IPS-20b (cell line): ENCODE results near the gene MYH7B.

Experiments
- H3K27ac ChIP-seq: one replicate; pipeline ENCODE4 v1.5.1; 2013; ENCODE audit warnings: low read length
- H3K27me3 ChIP-seq: 2 replicates; pipeline ENCODE4 v1.6.1; 2013; ENCODE audit warnings: mild to moderate bottlenecking, low read length, inconsistent platforms; ENCODE audit not compliant: insufficient read depth
- H3K36me3 ChIP-seq: 2 replicates; pipeline ENCODE4 v1.6.1; 2013; ENCODE audit warnings: low read depth, mild to moderate bottlenecking, inconsistent platforms, low read length, moderate library complexity; ENCODE audit not compliant: insufficient read depth
- H3K4me1 ChIP-seq: 2 replicates; pipeline ENCODE4 v1.6.1; 2013; ENCODE audit warnings: mild to moderate bottlenecking, control low read depth, inconsistent platforms, low read length, moderate library complexity; ENCODE audit not compliant: insufficient read depth
- H3K4me3 ChIP-seq: 2 replicates; pipeline ENCODE4 v1.5.1; 2013; ENCODE audit warnings: mild to moderate bottlenecking, low read length, inconsistent platforms
- H3K9ac ChIP-seq: 2 replicates; pipeline ENCODE4 v1.6.1; 2013; ENCODE audit warnings: low read depth, mild to moderate bottlenecking, inconsistent platforms, low read length, moderate library complexity
- H3K9me3 ChIP-seq: 2 replicates; pipeline ENCODE4 v1.6.1; 2013; ENCODE audit warnings: mild to moderate bottlenecking, low read depth, low read length, inconsistent platforms; ENCODE audit not compliant: insufficient read depth

MYH7B gene

GRCh38 chr20:34925981-34926380, 29.7 kb upstream of the MYH7B start:
- Histone ChIP-seq H3K27me3 (no peaks in the 10 kb centered on the region), H3K36me3 (peaks cover 53% of the 10 kb centered on the region)

GRCh38 chr20:34926581-34926980, 29.1 kb upstream of the MYH7B start:
- Histone ChIP-seq H3K9ac (no peak overlapping the region), H3K9me3 (no peaks in the 10 kb centered on the region; the same call in 1 of the 2 replicates), H3K4me1 (no peaks in the 10 kb centered on the region), H3K27ac (no peak overlapping the region), H3K27me3 (no peaks in the 10 kb centered on the region), H3K4me3 (no peak overlapping the region), H3K36me3 (peaks cover 59% of the 10 kb centered on the region)

More at GRCh38 chr20:34925981-34926380, 29.7 kb upstream of the MYH7B start:
- Histone ChIP-seq H3K9ac (no peak overlapping the region), H3K4me1 (no peaks in the 10 kb centered on the region), H3K9me3 (no peaks in the 10 kb centered on the region; the same call in 1 of the 2 replicates), H3K4me3 (no peak overlapping the region), H3K27ac (no peak overlapping the region)

GRCh38 chr20:34927736-34928135, 27.9 kb upstream of the MYH7B start:
- Histone ChIP-seq H3K9me3 (no peaks in the 10 kb centered on the region; the same call in 1 of the 2 replicates), H3K9ac (no peak overlapping the region), H3K27ac (no peak overlapping the region), H3K27me3 (no peaks in the 10 kb centered on the region), H3K36me3 (peaks cover 67% of the 10 kb centered on the region), H3K4me1 (no peaks in the 10 kb centered on the region), H3K4me3 (no peak overlapping the region)

GRCh38 chr20:34928411-34928810, 27.3 kb upstream of the MYH7B start:
- Histone ChIP-seq H3K9me3 (no peaks in the 10 kb centered on the region; the same call in 1 of the 2 replicates), H3K27me3 (no peaks in the 10 kb centered on the region), H3K4me3 (no peak overlapping the region), H3K9ac (no peak overlapping the region), H3K27ac (no peak overlapping the region), H3K4me1 (no peaks in the 10 kb centered on the region), H3K36me3 (peaks cover 68% of the 10 kb centered on the region)

GRCh38 chr20:34931771-34932170, 23.9 kb upstream of the MYH7B start:
- no peak overlapping the region for H3K27ac ChIP-seq
- no peaks in the 10 kb centered on the region for H3K27me3 ChIP-seq
- no peak overlapping the region for H3K4me3 ChIP-seq
- no peaks in the 10 kb centered on the region for H3K9me3 ChIP-seq
- peaks cover 81% of the 10 kb centered on the region for H3K36me3 ChIP-seq
- H3K9ac ChIP-seq: no peak overlapping the region
- no peaks in the 10 kb centered on the region for H3K4me1 ChIP-seq

- Histone ChIP-seq H3K27me3 (no peaks in the 10 kb centered on the region), H3K4me3 (no peak overlapping the region), H3K36me3 (peaks cover 71% of the 10 kb centered on the region), H3K9ac (no peak overlapping the region), H3K27ac (no peak overlapping the region), H3K4me1 (no peaks in the 10 kb centered on the region), H3K9me3 (no peaks in the 10 kb centered on the region)
These were observed 17.1 kb upstream of the MYH7B start for GRCh38 chr20:34938466-34939163.

- H3K9me3 ChIP-seq: no peaks in the 10 kb centered on the region
- H3K4me1 ChIP-seq: no peaks in the 10 kb centered on the region
- H3K27ac ChIP-seq: no peak overlapping the region
- peaks cover 64% of the 10 kb centered on the region for H3K36me3 ChIP-seq
- no peak overlapping the region for H3K9ac ChIP-seq
- no peak overlapping the region for H3K4me3 ChIP-seq
- H3K27me3 ChIP-seq: no peaks in the 10 kb centered on the region
These were observed 15.6 kb upstream of the MYH7B start for GRCh38 chr20:34940081-34940481.

- H3K27ac ChIP-seq: no peak overlapping the region
- no peak overlapping the region for H3K9ac ChIP-seq
- H3K4me1 ChIP-seq: no peaks in the 10 kb centered on the region
- H3K4me3 ChIP-seq: no peak overlapping the region
- H3K36me3 ChIP-seq: peaks cover 64% of the 10 kb centered on the region
- H3K9me3 ChIP-seq: no peaks in the 10 kb centered on the region
- no peaks in the 10 kb centered on the region for H3K27me3 ChIP-seq
These were observed 14.4 kb upstream of the MYH7B start for GRCh38 chr20:34941226-34941625.

GRCh38 chr20:34942301-34942700, 13.4 kb upstream of the MYH7B start:
- Histone ChIP-seq H3K4me3 (no peak overlapping the region), H3K27me3 (no peaks in the 10 kb centered on the region), H3K4me1 (no peaks in the 10 kb centered on the region), H3K27ac (no peak overlapping the region), H3K9me3 (no peaks in the 10 kb centered on the region), H3K9ac (no peak overlapping the region), H3K36me3 (peaks cover 59% of the 10 kb centered on the region)

- Histone ChIP-seq H3K4me3 (no peak overlapping the region), H3K36me3 (peaks cover 48% of the 10 kb centered on the region), H3K9me3 (no peaks in the 10 kb centered on the region), H3K9ac (no peak overlapping the region), H3K4me1 (no peaks in the 10 kb centered on the region), H3K27ac (no peak overlapping the region), H3K27me3 (no peaks in the 10 kb centered on the region)
These were observed 11.7 kb upstream of the MYH7B start for GRCh38 chr20:34943808-34944567.

- Histone ChIP-seq H3K9ac (no peak overlapping the region), H3K4me3 (no peak overlapping the region), H3K36me3 (peaks cover 54% of the 10 kb centered on the region), H3K9me3 (no peaks in the 10 kb centered on the region), H3K4me1 (no peaks in the 10 kb centered on the region), H3K27me3 (no peaks in the 10 kb centered on the region), H3K27ac (no peak overlapping the region)
These were observed 10.2 kb upstream of the MYH7B start for GRCh38 chr20:34945315-34946077.
